Umbilical cord (tissue), 2 donors: ENCODE measurements around the gene PCDHGC5. TPM values are rescaled to one million over a fixed set of nuclear protein-coding genes. Genes with fewer than 3 reads are reported as not detected.

Experiments used
- DNase-seq: peaks from one replicate; pipeline ENCODE4 v3.0.0-alpha.2; 2015; ENCODE audit warnings: low spot score
- total RNA-seq: library from RNA; depleted of rRNA; stranded (reverse); fragments of >200 nt; gene quantifications from one replicate; pipeline ENCODE4 v1.2.3, GENCODE V29; 2014; ENCODE audit warnings: low replicate concordance; ENCODE audit not compliant: insufficient read depth

The PCDHGC5 gene
- total RNA-seq, 1 donor from 2014 or later: 8.2 TPM

GRCh38 chr5:141490771-141491170 is 1.9 kb downstream of the PCDHGC5 start:
- DNase-seq: no peak

GRCh38 chr5:141491323-141492167 is 2.7 kb downstream of the PCDHGC5 start:
- DNase-seq: no peak

GRCh38 chr5:141492168-141492885 is 3.4 kb downstream of the PCDHGC5 start:
- no peak for DNase-seq

GRCh38 chr5:141493500-141494422 is 4.9 kb downstream of the PCDHGC5 start:
- no peak for DNase-seq

DNA sequence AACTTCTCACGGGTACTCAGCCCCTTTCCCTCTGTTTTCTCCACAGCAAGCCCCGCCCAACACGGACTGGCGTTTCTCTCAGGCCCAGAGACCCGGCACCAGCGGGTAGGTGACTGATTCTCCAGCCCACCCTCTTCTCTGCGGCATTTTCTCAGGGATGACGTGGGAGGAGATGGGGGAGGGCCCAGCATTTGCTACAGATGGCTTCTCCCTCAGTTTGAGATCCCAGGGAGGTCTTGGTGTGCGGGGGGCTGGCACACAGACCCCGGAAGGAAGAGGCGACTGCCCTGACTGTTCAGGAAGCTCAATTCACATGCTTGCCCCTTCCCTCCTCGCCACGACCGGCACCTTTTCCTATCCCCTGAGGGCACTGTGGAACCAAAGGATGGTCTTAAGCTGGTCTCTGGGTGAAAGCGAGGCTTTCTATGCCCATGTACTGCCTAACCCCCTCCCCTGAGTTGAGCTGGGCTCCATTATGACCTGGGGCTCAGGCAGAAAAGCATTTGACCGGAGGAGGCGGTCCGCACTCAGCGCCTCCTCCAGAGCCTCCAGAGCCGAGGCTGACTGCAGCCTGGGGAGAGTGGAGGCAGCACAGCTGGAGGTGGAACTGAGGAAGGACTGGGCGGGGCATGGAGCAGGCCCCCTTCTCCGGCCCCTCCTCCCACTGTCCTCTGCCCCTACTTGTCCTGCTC is 6.0 kb downstream of the PCDHGC5 start:
- DNase-seq: no peak

- DNase-seq: no peak
Observed at GRCh38 chr5:141495453-141495811, 6.6 kb downstream of the PCDHGC5 start.

- DNase-seq: peak; percentile 54
Observed at GRCh38 chr5:141496038-141496437, 7.2 kb downstream of the PCDHGC5 start.

DNA sequence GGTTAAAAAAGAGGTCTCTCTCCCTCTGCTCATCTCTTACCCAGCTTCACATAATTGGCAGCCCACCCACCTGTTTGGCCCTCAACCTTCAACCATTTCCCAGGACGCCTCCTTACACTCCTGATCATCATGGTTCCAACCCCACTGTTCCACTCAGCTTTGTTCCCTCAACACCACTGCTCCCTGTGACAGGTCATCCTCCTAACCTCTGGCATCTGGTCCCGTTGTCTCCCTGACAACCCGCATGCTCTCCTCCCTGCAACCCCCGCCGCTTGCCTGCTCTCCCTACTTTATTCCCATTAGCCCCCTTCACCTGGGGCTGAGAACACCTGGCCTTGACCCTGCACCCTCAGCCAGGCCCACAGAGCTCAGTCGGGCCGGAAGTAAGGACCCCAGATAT is 12.9 kb downstream of the PCDHGC5 start:
- DNase-seq: no peak

- DNase-seq: no peak
Observed at GRCh38 chr5:141503681-141504080, 14.8 kb downstream of the PCDHGC5 start.

- DNase-seq: no peak
Observed at GRCh38 chr5:141504216-141504615, 15.3 kb downstream of the PCDHGC5 start.

DNA sequence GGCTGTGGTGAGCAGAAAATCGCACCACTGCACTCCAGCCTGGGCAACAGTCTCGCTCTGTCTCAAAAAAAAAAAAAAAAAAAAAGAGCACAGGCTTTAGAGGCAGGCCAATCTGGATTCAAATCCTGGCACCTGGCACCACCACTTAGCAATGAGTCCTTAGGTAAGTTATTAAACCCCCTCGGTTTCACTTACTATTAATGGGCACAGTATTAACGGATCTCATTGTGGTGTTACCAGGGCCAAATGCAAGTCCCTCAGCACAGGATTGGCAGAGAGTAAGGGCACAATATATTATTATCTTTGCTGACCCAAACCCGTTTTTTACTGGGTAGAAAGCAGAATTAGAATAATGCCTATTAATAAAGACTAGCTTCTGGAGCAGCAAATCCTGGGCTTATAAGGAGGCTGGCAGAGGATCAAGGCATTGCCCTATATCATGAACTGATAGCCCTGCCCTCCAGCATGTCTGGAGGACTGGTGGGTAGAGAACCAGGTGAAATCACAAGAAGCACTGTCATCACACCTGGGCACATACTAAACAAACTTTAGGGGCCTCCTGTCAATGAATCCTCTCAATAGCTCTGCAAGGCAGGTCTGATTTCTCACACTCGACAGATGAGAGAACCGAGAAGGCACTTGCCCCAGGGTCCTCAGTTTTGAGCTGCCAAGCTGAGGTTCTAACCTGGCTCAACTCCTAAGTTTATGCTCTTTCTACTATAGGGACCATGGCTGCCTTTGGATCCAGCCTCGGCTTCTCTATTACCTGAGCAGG is 17.7 kb downstream of the PCDHGC5 start:
- DNase-seq: no peak

DNA sequence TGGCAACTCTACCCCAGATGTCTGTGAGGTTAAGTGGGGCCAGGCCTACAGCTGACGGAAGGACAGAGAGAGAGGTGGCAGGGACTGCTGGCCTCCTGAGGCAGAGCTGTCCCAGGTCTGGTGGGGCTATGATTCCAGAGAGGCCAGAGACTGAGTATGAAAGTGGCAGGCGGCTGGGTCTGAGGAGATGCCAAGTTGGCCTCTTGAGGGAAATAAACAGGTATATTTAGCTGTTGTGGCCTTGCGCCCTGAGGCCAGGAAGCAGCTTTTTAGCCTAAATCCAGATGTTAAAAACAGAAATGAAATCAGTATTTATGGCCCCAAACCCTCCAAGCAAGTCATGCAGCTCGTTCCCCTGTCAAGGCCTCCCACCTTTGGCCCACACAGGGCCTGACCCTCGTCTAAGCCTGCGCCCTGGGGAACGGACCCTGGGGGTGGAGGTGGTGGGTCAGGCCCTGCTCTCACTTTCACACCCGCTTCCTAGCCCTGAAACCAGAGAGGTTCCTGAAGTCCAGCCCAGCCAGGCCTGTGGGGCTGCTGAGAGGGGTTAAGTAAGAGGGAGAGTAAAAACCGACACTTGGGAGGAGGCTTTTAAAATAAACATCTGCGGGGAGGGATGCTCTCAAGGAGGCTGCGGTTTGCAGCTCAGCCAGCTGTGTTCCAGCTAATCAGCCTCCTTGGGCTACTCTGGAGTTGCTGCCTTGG is 18.7 kb downstream of the PCDHGC5 start:
- DNase-seq: peak; percentile 83

- DNase-seq: no peak
Observed at GRCh38 chr5:141508440-141508797, 19.5 kb downstream of the PCDHGC5 start.

DNA sequence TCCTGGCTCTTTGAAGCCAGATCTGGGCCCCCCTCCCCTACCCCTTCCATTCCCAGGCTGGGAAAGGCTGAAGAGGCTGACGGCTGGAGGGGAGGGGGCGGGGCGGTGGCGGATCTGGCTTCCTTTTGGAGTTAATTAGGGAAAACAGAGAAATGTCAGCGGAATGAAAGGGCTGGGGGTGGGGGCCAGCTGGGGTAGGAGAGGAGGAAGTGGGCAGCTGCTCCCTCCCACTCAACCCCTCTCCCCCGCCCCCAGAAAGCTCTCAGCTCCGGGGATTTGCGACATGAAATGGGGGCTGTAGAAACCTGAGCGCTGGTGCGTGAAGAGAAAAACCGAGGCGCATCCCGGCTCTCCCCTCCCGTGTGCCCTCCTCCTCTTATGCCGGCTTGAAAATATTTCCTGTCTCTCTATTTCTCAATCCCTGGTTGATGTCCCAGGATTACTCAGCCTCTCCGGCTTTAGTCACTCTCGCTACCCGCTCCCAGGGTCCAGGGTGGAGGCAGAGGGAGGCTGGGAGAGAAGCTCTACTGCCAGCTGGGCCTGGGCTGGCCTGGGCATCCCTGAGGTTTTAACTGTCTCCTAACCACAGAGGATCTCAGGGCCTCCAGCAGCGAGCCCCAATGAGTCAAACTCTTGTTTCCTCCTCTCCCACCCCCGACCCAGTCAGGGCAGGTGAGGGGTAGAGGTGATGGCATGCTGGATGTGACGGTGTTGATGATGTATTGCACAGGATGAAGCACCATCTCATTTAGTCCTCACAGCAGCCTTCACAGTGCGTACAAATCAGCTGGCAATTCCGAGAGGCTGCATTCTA is 20.1 kb downstream of the PCDHGC5 start:
- DNase-seq: peak; percentile 97

DNA sequence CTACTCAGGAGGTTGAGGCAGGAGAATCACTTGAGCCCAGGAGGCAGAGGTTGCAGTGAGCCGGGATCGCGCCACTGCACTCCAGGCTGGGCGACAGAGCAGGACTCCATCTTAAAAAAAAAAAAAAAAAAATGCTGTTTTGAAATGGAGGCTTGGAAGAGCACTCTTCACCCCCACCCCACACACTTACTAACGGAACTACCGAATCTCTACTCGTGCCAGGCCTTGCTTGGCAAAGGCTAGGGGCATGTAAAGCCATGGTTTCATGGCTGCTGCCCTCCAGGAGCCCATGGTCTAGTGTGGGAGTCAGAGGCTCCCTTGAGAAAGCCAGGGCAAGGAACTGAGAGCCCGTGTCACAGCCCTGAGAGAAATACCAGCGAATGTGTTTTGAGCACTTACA is 21.3 kb downstream of the PCDHGC5 start:
- DNase-seq: no peak

GRCh38 chr5:141510850-141511601 is 22.1 kb downstream of the PCDHGC5 start:
- DNase-seq: no peak

GRCh38 chr5:141511771-141512325 is 23.0 kb downstream of the PCDHGC5 start:
- no peak for DNase-seq

GRCh38 chr5:141512390-141512910 is 23.6 kb downstream of the PCDHGC5 start:
- peak; percentile 79 for DNase-seq
